SK-N-SH (cell line): ENCODE results near the gene TFB2M. TPM values are rescaled to one million over a fixed set of nuclear protein-coding genes. Genes with fewer than 3 reads are reported as not detected.

Experiments
- CTCF ChIA-PET: fragments of 300-600, 350-600 bp; formaldehyde crosslinking; extraction: SDS; loops from one replicate; lab custom pipeline; 2021; lab: Yijun Ruan, JAX
- POLR2A ChIA-PET: fragments of 350-600 bp; sonication (Branson Sonifier 250); formaldehyde crosslinking; extraction: SDS; loops from one replicate; lab custom pipeline; 2020; ENCODE audit warnings: antibody characterized with exemption, inconsistent platforms; lab: Yijun Ruan, JAX
- DNase-seq: peaks from one replicate; pipeline ENCODE4 v3.0.0; 2012
- H2AFZ ChIP-seq: fragments of 200-600 bp; sonication (generic); 2 replicates; pipeline ENCODE4 v1.8.1; 2016; ENCODE audit warnings: antibody characterized with exemption, mild to moderate bottlenecking, low read depth
- H3F3A ChIP-seq: fragments of 200-600 bp; sonication (generic); replicated peaks from 2 replicates; pipeline ENCODE3; 2016; ENCODE audit warnings: antibody characterized with exemption, mild to moderate bottlenecking; ENCODE audit not compliant: insufficient read depth
- H3K27ac ChIP-seq, 2 experiments: fragments of 200-500 bp in 1 of 2; fragments of 200-600 bp in 1 of 2; sonication (Bioruptor generic) in 1 of 2; sonication (generic), shearing (Covaris generic) in 1 of 2; 2 replicates each; pipeline versions ENCODE4 v1.5.1 to v1.6.1; 2014 to 2016; ENCODE audit warnings: low read depth in 2 of 2, inconsistent platforms in 1 of 2, low read length in 1 of 2, mild to moderate bottlenecking in 1 of 2, mixed read lengths in 1 of 2
- H3K27me3 ChIP-seq: fragments of 200-600 bp; sonication (generic), shearing (Covaris generic); 2 replicates; pipeline ENCODE4 v1.6.1; 2016; ENCODE audit warnings: mixed run types; ENCODE audit not compliant: insufficient read depth
- H3K36me3 ChIP-seq, 2 experiments: fragments of 200-500 bp in 1 of 2; fragments of 200-600 bp in 1 of 2; sonication (Bioruptor generic) in 1 of 2; sonication (generic) in 1 of 2; replicated peaks in 1 of 2; 2 replicates each; pipeline versions ENCODE3 to v1.5.1; 2014 to 2016; ENCODE audit warnings: low read length in 1 of 2, mild to moderate bottlenecking in 1 of 2; ENCODE audit not compliant: insufficient read depth in 2 of 2, control insufficient read depth in 1 of 2
- H3K4me1 ChIP-seq, 2 experiments: fragments of 200-500 bp in 1 of 2; fragments of 200-600 bp in 1 of 2; sonication (Bioruptor generic) in 1 of 2; sonication (generic), shearing (Covaris generic) in 1 of 2; 2 replicates each; pipeline versions ENCODE4 v1.5.1 to v1.6.1; 2014 to 2016; ENCODE audit warnings: low read depth in 1 of 2, low read length in 1 of 2, mixed run types in 1 of 2; ENCODE audit not compliant: insufficient read depth in 2 of 2, control insufficient read depth in 1 of 2
- H3K4me2 ChIP-seq: fragments of 200-600 bp; sonication (generic), shearing (Covaris generic); 2 replicates; pipeline ENCODE4 v1.6.1; 2017; ENCODE audit warnings: mixed run types
- H3K4me3 ChIP-seq, 2 experiments: fragments of 200-500 bp in 1 of 2; fragments of 200-600 bp in 1 of 2; sonication (Bioruptor generic) in 1 of 2; sonication (generic), shearing (Covaris generic) in 1 of 2; 2 replicates each; pipeline versions ENCODE4 v1.5.1 to v1.8.1; 2014 to 2016; ENCODE audit warnings: low read depth in 2 of 2, inconsistent platforms in 1 of 2, low read length in 1 of 2, mild to moderate bottlenecking in 1 of 2, mixed read lengths in 1 of 2, moderate library complexity in 1 of 2
- H3K79me2 ChIP-seq: fragments of 200-600 bp; sonication (generic); 2 replicates; pipeline ENCODE4 v1.8.1; 2017; ENCODE audit warnings: mild to moderate bottlenecking; ENCODE audit not compliant: insufficient read depth
- H3K9ac ChIP-seq: fragments of 200-600 bp; sonication (generic); 2 replicates; pipeline ENCODE4 v1.6.1; 2017; ENCODE audit warnings: mixed run types
- H3K9me2 ChIP-seq: fragments of 200-600 bp; sonication (generic); 2 replicates; pipeline ENCODE4 v1.6.1; 2017; ENCODE audit warnings: mixed run types
- H3K9me3 ChIP-seq: fragments of 200-600 bp; sonication (generic); 2 replicates; pipeline ENCODE4 v1.6.1; 2017; ENCODE audit warnings: mixed run types, mild to moderate bottlenecking, moderate library complexity
- H4K20me1 ChIP-seq: fragments of 200-600 bp; sonication (generic); 2 replicates; pipeline ENCODE4 v1.6.1; 2017; ENCODE audit warnings: mild to moderate bottlenecking, mixed run types; ENCODE audit not compliant: insufficient read depth
- EP300 ChIP-seq, 2 experiments: IDR thresholded peaks; 2 replicates each; pipeline versions ENCODE4 v1.4.0 to v1.6.1; 2012; ENCODE audit warnings: borderline replicate concordance in 1 of 2, low read depth in 1 of 2, low read length in 1 of 2
- FOXJ3 ChIP-seq: sonication (generic); formaldehyde crosslinking; IDR thresholded peaks from 2 replicates; pipeline ENCODE4 v1.5.1; 2020; ENCODE audit warnings: mild to moderate bottlenecking, missing genetic modification reagents
- GATA2 ChIP-seq: sonication (generic); formaldehyde crosslinking; IDR thresholded peaks from 2 replicates; pipeline ENCODE4 v1.5.0; 2020; ENCODE audit warnings: mild to moderate bottlenecking, missing genetic modification reagents
- IRF3 ChIP-seq: fragments of 150-350 bp; IDR thresholded peaks from 2 replicates; pipeline ENCODE4 v1.6.1; 2016; ENCODE audit warnings: mild to moderate bottlenecking, low read depth, low read length
- MAX ChIP-seq: IDR thresholded peaks from 2 replicates; pipeline ENCODE4 v1.4.0; 2012; ENCODE audit warnings: low read depth
- MEF2A ChIP-seq: IDR thresholded peaks from 2 replicates; pipeline ENCODE4 v1.4.0; 2012; ENCODE audit warnings: low read depth, borderline replicate concordance
- MXI1 ChIP-seq: IDR thresholded peaks from 2 replicates; pipeline ENCODE4 v1.6.1; 2012; ENCODE audit warnings: mild to moderate bottlenecking, low read depth, low read length, improper control_type of control experiment
- NRF1 ChIP-seq: IDR thresholded peaks from 2 replicates; pipeline ENCODE4 v1.6.1; 2012; ENCODE audit warnings: low read depth, mild to moderate bottlenecking, low read length
- PBX3 ChIP-seq: IDR thresholded peaks from 2 replicates; pipeline ENCODE4; 2012
- RAD21 ChIP-seq: IDR thresholded peaks from 2 replicates; pipeline ENCODE4 v1.6.1; 2012; ENCODE audit warnings: mild to moderate bottlenecking, low read length
- RFX5 ChIP-seq: IDR thresholded peaks from 2 replicates; pipeline ENCODE4 v1.6.1; 2012; ENCODE audit warnings: mild to moderate bottlenecking, improper control_type of control experiment, low read length
- SIN3A ChIP-seq: IDR thresholded peaks from 2 replicates; pipeline ENCODE4 v1.6.1; 2012; ENCODE audit warnings: low read depth, mild to moderate bottlenecking, low read length, moderate library complexity, borderline replicate concordance
- SMC3 ChIP-seq: IDR thresholded peaks from 2 replicates; pipeline ENCODE4 v1.6.1; 2012; ENCODE audit warnings: low read depth, low read length, improper control_type of control experiment
- TAF1 ChIP-seq: IDR thresholded peaks from 2 replicates; pipeline ENCODE4 v1.6.1; 2012; ENCODE audit warnings: low read depth, mild to moderate bottlenecking, low read length, moderate library complexity, borderline replicate concordance
- YY1 ChIP-seq: IDR thresholded peaks from 2 replicates; pipeline ENCODE4 v1.4.0; 2012; ENCODE audit warnings: low read depth, mild to moderate bottlenecking
- ZBTB33 ChIP-seq: IDR thresholded peaks from 2 replicates; pipeline ENCODE4 v1.4.0; 2012; ENCODE audit warnings: low read depth, borderline replicate concordance
- WGBS: methylation state at CpG from one replicate; pipeline ENCODE4 v1.1.6; 2017; ENCODE audit warnings: low lambda C conversion rate; 5-methylcytosine and 5-hydroxymethylcytosine counted together
- polyA plus RNA-seq, 3 experiments: library from polyadenylated mRNA; depleted of rRNA; stranded (reverse); fragments of >200 nt; gene quantifications; 2 replicates each; pipeline ENCODE4 v1.2.3, GENCODE V29; 2012
- TF ChIP-seq, protein P1 (sequence below): fragments of 200-600 bp; sonication (generic); IDR thresholded peaks from 2 replicates; pipeline ENCODE4 v1.6.1; 2017; ENCODE audit warnings: antibody characterized with exemption, mild to moderate bottlenecking, moderate library complexity

The TFB2M gene
- polyA plus RNA-seq, 1 of the 3 experiments (the other 2 are of a cell fraction) = 17.3 TPM

DNA sequence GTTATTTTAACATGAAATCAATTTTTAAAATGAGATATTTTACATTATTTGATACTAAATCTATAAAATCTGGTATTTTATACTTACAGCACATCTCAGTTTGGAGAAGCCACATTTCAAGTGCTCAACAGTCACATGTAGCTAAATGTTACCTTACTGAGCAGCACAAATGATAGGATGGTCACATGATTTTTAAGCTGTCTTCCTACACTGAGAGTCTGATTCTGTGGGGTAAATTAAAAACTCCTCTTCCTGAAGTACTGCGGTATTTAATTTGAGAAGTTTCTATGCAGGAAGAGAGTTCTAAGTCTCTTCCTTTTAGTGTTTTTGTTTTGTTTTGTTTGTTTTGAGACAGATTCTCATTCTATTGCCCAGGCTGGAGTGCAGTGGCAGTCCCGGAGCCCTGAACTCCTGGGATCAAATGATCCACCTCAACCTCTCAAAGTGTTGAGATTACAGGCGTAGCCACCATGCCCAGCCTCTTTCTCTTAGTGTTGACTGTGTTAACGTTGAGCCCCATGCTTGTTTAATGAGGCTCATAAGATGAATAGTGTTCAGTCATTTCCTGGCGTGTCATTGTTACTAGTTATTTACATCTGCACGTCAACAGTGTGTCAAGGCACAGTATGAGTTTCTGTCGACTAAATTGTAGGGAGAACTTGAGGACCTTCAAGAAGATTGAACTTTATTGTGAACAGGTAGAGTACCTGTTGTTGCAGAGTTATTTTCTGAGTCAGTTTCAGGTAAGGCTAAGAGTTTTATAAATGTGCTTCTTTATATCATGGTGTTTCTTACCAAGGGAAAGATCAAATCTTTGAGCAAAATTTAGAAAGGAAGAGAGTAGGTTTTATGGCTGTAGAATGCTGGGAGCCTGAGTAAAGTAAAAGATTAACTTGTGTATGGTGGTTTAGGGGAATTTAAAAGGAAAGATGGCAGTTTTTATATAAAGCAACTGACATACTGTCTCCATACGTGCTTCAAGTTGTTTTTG lies 3.5 kb upstream of the TFB2M start:
- CTCF ChIA-PET = no interaction called here
- Histone ChIP-seq H3K9ac (no peak overlapping the region), H2AFZ (no peak overlapping the region)

More for the DNA sequence above, 3.5 kb upstream of the TFB2M start:
- H3K4me1 ChIP-seq = peaks cover 6 to 13% of the 10 kb centered on the region in 2 experiments; a peak in 3 of 4 replicates
- H3K4me3 ChIP-seq = no peak overlapping the region
- H3K9me3 ChIP-seq = no peaks in the 10 kb centered on the region
- no peaks in the 10 kb centered on the region for H4K20me1 ChIP-seq
- DNase-seq = no peak
- peak overlapping the region in 1 of 2 experiments; percentile 97; a peak in 1 of 4 replicates for H3K27ac ChIP-seq
- H3K9me2 ChIP-seq = no peaks in the 10 kb centered on the region
- peak overlapping the region; percentile 12; the same call in 1 of the 2 replicates for H3K4me2 ChIP-seq
- peaks cover 96% of the 10 kb centered on the region for H3K79me2 ChIP-seq
- no peaks in the 10 kb centered on the region for H3K27me3 ChIP-seq
- 78% methylated on average over 8 of the region's 8 CpGs for WGBS
- H3K36me3 ChIP-seq = peaks cover 0 to 8% of the 10 kb centered on the region in 2 experiments
- peaks cover 21% of the 10 kb centered on the region for H3F3A ChIP-seq
- TF ChIP-seq FOXJ3 (CRISPR knock-in tag) = no peak
- no peak for TF ChIP-seq IRF3
- TF ChIP-seq ZBTB33 = no peak
- no peak for TF ChIP-seq RFX5
- no peak for TF ChIP-seq PBX3
- no peak for TF ChIP-seq MXI1
- TF ChIP-seq YY1 = no peak
- TF ChIP-seq MAX = no peak
- no peak for TF ChIP-seq GATA2
- no peak for TF ChIP-seq SIN3A
- TF ChIP-seq EP300 (IDR thresholded peaks at IDR 0.05; ENCODE audit: borderline replicate concordance in 1 of 2, low read depth in 1 of 2, low read length in 1 of 2) = no peak
- TF ChIP-seq NRF1 = no peak
- no peak for TF ChIP-seq TAF1
- TF ChIP-seq RAD21 = no peak
- TF ChIP-seq SMC3 = no peak
- no peak for TF ChIP-seq MEF2A
- TF ChIP-seq, protein P1, sequence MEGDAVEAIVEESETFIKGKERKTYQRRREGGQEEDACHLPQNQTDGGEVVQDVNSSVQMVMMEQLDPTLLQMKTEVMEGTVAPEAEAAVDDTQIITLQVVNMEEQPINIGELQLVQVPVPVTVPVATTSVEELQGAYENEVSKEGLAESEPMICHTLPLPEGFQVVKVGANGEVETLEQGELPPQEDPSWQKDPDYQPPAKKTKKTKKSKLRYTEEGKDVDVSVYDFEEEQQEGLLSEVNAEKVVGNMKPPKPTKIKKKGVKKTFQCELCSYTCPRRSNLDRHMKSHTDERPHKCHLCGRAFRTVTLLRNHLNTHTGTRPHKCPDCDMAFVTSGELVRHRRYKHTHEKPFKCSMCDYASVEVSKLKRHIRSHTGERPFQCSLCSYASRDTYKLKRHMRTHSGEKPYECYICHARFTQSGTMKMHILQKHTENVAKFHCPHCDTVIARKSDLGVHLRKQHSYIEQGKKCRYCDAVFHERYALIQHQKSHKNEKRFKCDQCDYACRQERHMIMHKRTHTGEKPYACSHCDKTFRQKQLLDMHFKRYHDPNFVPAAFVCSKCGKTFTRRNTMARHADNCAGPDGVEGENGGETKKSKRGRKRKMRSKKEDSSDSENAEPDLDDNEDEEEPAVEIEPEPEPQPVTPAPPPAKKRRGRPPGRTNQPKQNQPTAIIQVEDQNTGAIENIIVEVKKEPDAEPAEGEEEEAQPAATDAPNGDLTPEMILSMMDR = no peak
- POLR2A ChIA-PET = no interaction called here
